IMR-90 (cell line): ENCODE results near the gene ADCK1. TPM values are rescaled to one million over a fixed set of nuclear protein-coding genes. Genes with fewer than 3 reads are reported as not detected.

Source experiments
- ATAC-seq: fragments of 200-7000 bp; cut with Tn5 transposase; 2 replicates; pipeline ENCODE4 v1.9.1; 2020; ENCODE audit warnings: low read depth, mild to moderate bottlenecking, moderate library complexity
- BruUV-seq: library from RNA; stranded (reverse); fragments of 400-500 nt; replicated peaks from 2 replicates; lab custom pipeline; 2021; lab: Mats Ljungman, UMichigan
- CTCF ChIA-PET: fragments of 300-600 bp; formaldehyde crosslinking; extraction: SDS; loops from one replicate; lab custom pipeline; 2021; ENCODE audit warnings: antibody characterized with exemption; lab: Yijun Ruan, JAX
- POLR2A ChIA-PET: fragments of 300-600 bp; sonication (Branson Sonifier 250); formaldehyde crosslinking; loops from one replicate; lab custom pipeline; 2022; ENCODE audit warnings: antibody characterized with exemption; ENCODE audit not compliant: unreplicated experiment; lab: Charles Lee
- DNase-seq: peaks from one replicate; pipeline ENCODE4 v3.0.0; 2013
- H2AFZ ChIP-seq: replicated peaks from 2 replicates; pipeline ENCODE3; 2013; ENCODE audit warnings: low read length, mild to moderate bottlenecking; ENCODE audit not compliant: poor library complexity
- H2AK5ac ChIP-seq: 2 replicates; pipeline ENCODE4 v1.6.1; 2013; ENCODE audit warnings: low read depth, low read length, inconsistent platforms
- H2AK9ac ChIP-seq: replicated peaks from 2 replicates; pipeline ENCODE3; 2013; ENCODE audit warnings: mild to moderate bottlenecking, low read depth, low read length, moderate library complexity; ENCODE audit not compliant: poor library complexity
- H2BK120ac ChIP-seq: 2 replicates; pipeline ENCODE4 v1.6.1; 2013; ENCODE audit warnings: low read depth, low read length, inconsistent platforms
- H2BK15ac ChIP-seq: 3 replicates; pipeline ENCODE4 v1.6.1; 2013; ENCODE audit warnings: low read depth, low read length, inconsistent platforms
- H2BK20ac ChIP-seq: 2 replicates; pipeline ENCODE4 v1.6.1; 2013; ENCODE audit warnings: low read depth, mild to moderate bottlenecking, inconsistent platforms, low read length, moderate library complexity
- H2BK5ac ChIP-seq: 2 replicates; pipeline ENCODE4 v1.6.1; 2013; ENCODE audit warnings: mild to moderate bottlenecking, low read depth, low read length, inconsistent platforms; ENCODE audit not compliant: poor library complexity, severe bottlenecking
- H3K14ac ChIP-seq: replicated peaks from 2 replicates; pipeline ENCODE4 v1.6.1; 2013; ENCODE audit warnings: low read depth, low read length, inconsistent platforms
- H3K18ac ChIP-seq: 2 replicates; pipeline ENCODE4 v1.6.1; 2013; ENCODE audit warnings: low read depth, low read length, control low read depth
- H3K23ac ChIP-seq: 2 replicates; pipeline ENCODE4 v1.6.1; 2013; ENCODE audit warnings: low read depth, low read length, inconsistent platforms
- H3K27ac ChIP-seq: 2 replicates; pipeline ENCODE4 v1.5.1; 2013; ENCODE audit warnings: mild to moderate bottlenecking, control low read depth, low read length; ENCODE audit not compliant: insufficient read depth
- H3K27me3 ChIP-seq: 2 replicates; pipeline ENCODE4 v1.6.1; 2013; ENCODE audit warnings: low read length; ENCODE audit not compliant: control insufficient read depth, insufficient read depth
- H3K36me3 ChIP-seq: 2 replicates; pipeline ENCODE4 v1.6.1; 2013; ENCODE audit warnings: low read length, mixed read lengths; ENCODE audit not compliant: control insufficient read depth, insufficient read depth
- H3K4ac ChIP-seq: 2 replicates; pipeline ENCODE4 v1.6.1; 2013; ENCODE audit warnings: low read depth, low read length, inconsistent platforms
- H3K4me1 ChIP-seq: 2 replicates; pipeline ENCODE4 v1.6.1; 2013; ENCODE audit warnings: low read length, mixed read lengths; ENCODE audit not compliant: control insufficient read depth, insufficient read depth
- H3K4me2 ChIP-seq: 2 replicates; pipeline ENCODE4 v1.6.1; 2013; ENCODE audit warnings: low read depth, mild to moderate bottlenecking, control low read depth, low read length, moderate library complexity
- H3K4me3 ChIP-seq: 2 replicates; pipeline ENCODE4 v1.5.1; 2013; ENCODE audit warnings: low read depth, mild to moderate bottlenecking, control low read depth, low read length, moderate library complexity; ENCODE audit not compliant: insufficient read depth
- H3K56ac ChIP-seq: 2 replicates; pipeline ENCODE4 v1.6.1; 2013; ENCODE audit warnings: low read length, inconsistent platforms; ENCODE audit not compliant: insufficient read depth; ENCODE audit errors: extremely low read depth
- H3K79me1 ChIP-seq, 2 experiments: 2 replicates each; pipeline ENCODE4 v1.6.1; 2013; ENCODE audit warnings: low read length in 2 of 2, inconsistent platforms in 1 of 2, low read depth in 1 of 2
- H3K9ac ChIP-seq: 2 replicates; pipeline ENCODE4 v1.6.1; 2013; ENCODE audit warnings: low read depth, low read length, control low read depth
- H3K9me1 ChIP-seq: 2 replicates; pipeline ENCODE4 v1.6.1; 2013; ENCODE audit warnings: low read length, inconsistent platforms; ENCODE audit not compliant: insufficient read depth
- H3K9me3 ChIP-seq: 2 replicates; pipeline ENCODE4 v1.6.1; 2013; ENCODE audit warnings: low read length; ENCODE audit not compliant: control insufficient read depth, insufficient read depth
- H4K20me1 ChIP-seq: 2 replicates; pipeline ENCODE4 v1.6.1; 2013; ENCODE audit warnings: low read length, inconsistent platforms; ENCODE audit not compliant: insufficient read depth
- H4K5ac ChIP-seq: 2 replicates; pipeline ENCODE4 v1.6.1; 2013; ENCODE audit warnings: mild to moderate bottlenecking, low read depth, low read length, control low read depth
- H4K8ac ChIP-seq, 2 experiments: 2 replicates each; pipeline ENCODE4 v1.6.1; 2013; ENCODE audit warnings: low read depth in 2 of 2, low read length in 2 of 2, control low read depth in 1 of 2, inconsistent platforms in 1 of 2
- H4K91ac ChIP-seq: 2 replicates; pipeline ENCODE4 v1.6.1; 2013; ENCODE audit warnings: low read depth, low read length, inconsistent platforms; ENCODE audit not compliant: insufficient read depth
- FOS ChIP-seq: fragments of 150-350 bp; IDR thresholded peaks from 2 replicates; pipeline ENCODE4 v1.6.1; 2016; ENCODE audit warnings: low read depth, low read length
- MAFK ChIP-seq: IDR thresholded peaks from 2 replicates; pipeline ENCODE4 v1.6.1; 2012; ENCODE audit warnings: low read depth, low read length, improper control_type of control experiment
- MAZ ChIP-seq: IDR thresholded peaks from 2 replicates; pipeline ENCODE4 v1.6.1; 2012; ENCODE audit warnings: low read depth, mild to moderate bottlenecking, low read length, improper control_type of control experiment, moderate library complexity, borderline replicate concordance
- MXI1 ChIP-seq: IDR thresholded peaks from 2 replicates; pipeline ENCODE4 v1.6.1; 2012; ENCODE audit warnings: low read depth, mild to moderate bottlenecking, low read length, moderate library complexity, borderline replicate concordance
- NFE2L2 ChIP-seq: fragments of 150-350 bp; IDR thresholded peaks from 2 replicates; pipeline ENCODE4 v1.6.1; 2016; ENCODE audit warnings: low read depth, mild to moderate bottlenecking, low read length
- POLR2A ChIP-seq: IDR thresholded peaks from 2 replicates; pipeline ENCODE4 v1.6.1; 2012; ENCODE audit warnings: mild to moderate bottlenecking, low read depth, low read length
- RAD21 ChIP-seq: IDR thresholded peaks from 2 replicates; pipeline ENCODE4 v1.6.1; 2012; ENCODE audit warnings: low read length, improper control_type of control experiment
- RFX5 ChIP-seq: IDR thresholded peaks from 2 replicates; pipeline ENCODE4 v1.8.0; 2012; ENCODE audit warnings: low read depth, mild to moderate bottlenecking, low read length, moderate library complexity
- WGBS, 2 experiments: methylation state at CpG; one replicate each; pipeline versions ENCODE4 v1.1.5 to v1.1.7; 2013; ENCODE audit warnings: missing lambda C conversion rate in 2 of 2; ENCODE audit not compliant: insufficient read length in 1 of 2; ENCODE audit errors: extremely low coverage in 2 of 2; 5-methylcytosine and 5-hydroxymethylcytosine counted together
- dilution Hi-C: fragments of 300-500 bp; cut with HindIII; formaldehyde crosslinking; loops from one replicate; pipeline ENCODE4 v1.14.3; 2018; ENCODE audit warnings: low sequenced_read_pairs; ENCODE audit not compliant: unreplicated experiment
- in situ Hi-C: fragments of 300-500 bp; cut with MboI; formaldehyde crosslinking; loops from 3 replicates; pipeline ENCODE4 v1.14.3; 2019; ENCODE audit warnings: low sequenced_read_pairs, inconsistent platforms, mixed read lengths
- intact Hi-C: fragments of 100-400 bp; cut with micrococcal nuclease; formaldehyde crosslinking; loops from 2 replicates; pipeline ENCODE4 v1.10.0; 2022
- polyA plus RNA-seq, 3 experiments: library from polyadenylated mRNA; depleted of rRNA; stranded (reverse); fragments of >200 nt; gene quantifications; 2 replicates each; pipeline ENCODE4 v1.2.3, GENCODE V29; 2012; ENCODE audit warnings: low replicate concordance in 1 of 3
- total RNA-seq: library from RNA; depleted of rRNA; stranded (reverse); fragments of >200 nt; gene quantifications from 2 replicates; pipeline ENCODE4 v1.2.3, GENCODE V29; 2012

Gene ADCK1
- total and polyA plus RNA-seq, 2 of the 4 experiments (the other 2 are of a cell fraction), result 1.6 to 4.6 TPM

- Histone ChIP-seq H3K9ac (no peak overlapping the region), H3K79me1 (no peaks in the 10 kb centered on the region), H3K4me3 (no peak overlapping the region), H4K91ac (no peak overlapping the region), H3K27me3 (no peaks in the 10 kb centered on the region), H3K4me1 (peaks cover 1% of the 10 kb centered on the region; the same call in 1 of the 2 replicates), H2BK20ac (no peak overlapping the region), H2AK9ac (no peak overlapping the region), H2AFZ (no peak overlapping the region), H4K20me1 (no peaks in the 10 kb centered on the region), H3K18ac (no peak overlapping the region), H2AK5ac (no peak overlapping the region), H3K56ac (no peak overlapping the region), H3K4me2 (no peak overlapping the region), H3K9me1 (no peaks in the 10 kb centered on the region), H2BK15ac (no peak overlapping the region), H3K27ac (no peak overlapping the region), H2BK120ac (no peak overlapping the region), H3K14ac (no peak overlapping the region), H3K36me3 (no peaks in the 10 kb centered on the region), H3K9me3 (no peaks in the 10 kb centered on the region), H3K23ac (no peak overlapping the region), H4K8ac (no peak overlapping the region), H3K4ac (no peak overlapping the region), H4K5ac (no peak overlapping the region), H2BK5ac (no peak overlapping the region)
- no CpG with 5 or more reads among the region's 5 CpGs for WGBS, 2 experiments
- TF ChIP-seq NFE2L2 (no peak), RFX5 (no peak), MAFK (no peak), MXI1 (no peak), POLR2A (no peak), FOS (no peak), RAD21 (no peak), MAZ (no peak)
- intact Hi-C loops (no loop called here), dilution Hi-C loops (no loop called here), in situ Hi-C loops (no loop called here)
- DNase-seq, result no peak
- no peak for ATAC-seq
- CTCF ChIA-PET, result no interaction called here
- POLR2A ChIA-PET, result no interaction called here
- BruUV-seq, result no TSS peak
Measured at GRCh38 chr14:77892890-77893484, 93.1 kb downstream of the ADCK1 start.
